ENCODE data around the gene KRTAP3-3.

Gene KRTAP3-3

DNA sequence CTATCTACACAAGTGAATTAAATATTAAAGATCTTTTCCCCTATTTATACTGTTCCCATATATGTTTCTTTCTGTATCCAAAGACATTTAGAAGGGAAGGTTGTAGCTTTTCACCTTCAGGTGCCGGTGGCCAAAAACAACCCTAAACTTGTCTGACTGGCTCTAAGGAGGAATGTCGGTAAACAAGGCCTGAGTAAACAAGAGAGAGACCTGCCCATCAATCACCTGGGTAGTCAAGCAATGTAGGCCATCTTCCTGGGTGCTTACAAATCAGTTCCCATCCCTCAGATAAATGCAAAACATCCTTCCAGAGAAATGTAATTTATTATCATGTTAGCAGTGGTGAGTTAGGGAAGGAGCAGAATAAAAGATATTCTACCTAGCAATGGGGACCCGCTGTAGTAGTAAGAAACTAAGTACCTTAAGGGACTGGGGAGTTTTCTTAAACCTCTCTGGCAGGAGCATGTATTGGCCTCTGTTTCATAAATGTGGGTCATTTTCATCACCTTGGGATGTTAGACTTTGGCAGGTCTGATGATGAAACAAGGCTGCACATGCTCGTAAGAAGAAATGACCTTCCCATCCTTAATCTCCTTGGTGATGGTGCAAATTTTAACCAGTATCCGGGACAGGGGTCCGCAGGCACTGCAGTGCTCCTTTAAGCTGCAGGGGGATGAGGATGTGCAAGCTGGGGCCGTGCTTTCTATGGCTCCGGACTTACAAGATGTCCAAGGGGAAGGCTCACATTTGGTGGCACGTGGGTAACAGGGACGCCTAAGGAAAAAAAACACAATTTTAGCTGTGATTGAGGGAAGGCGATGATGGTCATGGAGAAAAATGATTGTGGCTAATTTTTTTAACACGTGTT is 35.6 kb downstream of the KRTAP3-3 start:
- DNase-seq, result no peak

DNA sequence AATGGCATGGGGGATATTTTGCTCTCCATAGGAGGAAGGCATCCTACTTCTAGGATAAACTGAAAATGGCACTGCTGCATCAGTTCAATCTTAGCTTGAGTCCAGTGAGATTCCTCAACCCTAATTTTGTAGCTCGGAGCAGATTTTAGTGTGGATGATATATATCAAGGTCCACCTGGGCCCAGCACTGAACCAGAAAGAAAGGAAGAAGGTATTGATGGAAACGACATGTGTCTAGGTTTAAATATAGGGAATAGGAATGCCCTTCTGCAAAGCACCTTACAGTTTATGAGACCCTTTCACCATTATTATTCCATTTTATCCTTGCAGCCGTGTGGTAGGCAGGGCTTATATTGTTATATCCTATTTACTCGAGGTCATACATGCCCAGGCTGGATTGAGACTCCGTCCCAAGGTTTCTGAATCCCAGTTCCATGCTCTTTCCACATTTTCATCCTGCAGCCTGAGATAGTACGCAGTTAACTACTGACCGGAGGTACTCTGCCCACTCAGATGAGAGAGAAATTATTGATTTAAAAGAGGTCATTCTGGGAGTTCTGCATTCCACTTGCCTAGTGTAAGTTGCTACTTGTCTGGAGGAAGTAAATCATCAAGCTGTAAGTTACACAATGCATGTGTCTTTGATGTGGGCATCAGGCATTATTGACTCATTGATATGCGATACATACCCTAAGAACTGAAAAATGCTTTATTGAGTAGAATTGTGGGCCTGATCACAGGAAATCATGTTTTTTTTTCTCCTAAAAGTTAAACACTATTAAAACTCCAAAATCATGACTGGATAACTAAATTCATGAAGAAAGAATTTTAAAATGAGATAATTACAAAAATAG is 37.3 kb downstream of the KRTAP3-3 start:
- DNase-seq, result no peak

DNA sequence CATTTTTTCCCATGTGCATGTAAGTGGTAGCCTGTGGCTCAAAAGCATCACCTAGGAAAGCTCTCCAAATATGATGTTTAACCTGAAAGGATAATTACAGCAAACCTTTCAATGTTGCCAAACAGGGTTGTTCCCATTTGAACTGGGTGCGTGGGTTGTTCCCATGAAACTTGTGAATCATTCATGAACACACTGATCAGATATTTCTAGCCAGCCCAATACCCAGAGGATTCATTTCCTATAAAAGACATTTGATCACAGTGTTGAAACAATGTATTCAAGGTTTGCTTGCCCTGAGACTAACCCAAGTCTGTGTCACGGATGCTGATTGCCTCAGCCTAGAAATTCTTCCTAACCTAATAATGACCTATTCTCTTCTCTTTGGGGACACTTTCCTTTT is 40.1 kb downstream of the KRTAP3-3 start:
- no peak for DNase-seq

DNA sequence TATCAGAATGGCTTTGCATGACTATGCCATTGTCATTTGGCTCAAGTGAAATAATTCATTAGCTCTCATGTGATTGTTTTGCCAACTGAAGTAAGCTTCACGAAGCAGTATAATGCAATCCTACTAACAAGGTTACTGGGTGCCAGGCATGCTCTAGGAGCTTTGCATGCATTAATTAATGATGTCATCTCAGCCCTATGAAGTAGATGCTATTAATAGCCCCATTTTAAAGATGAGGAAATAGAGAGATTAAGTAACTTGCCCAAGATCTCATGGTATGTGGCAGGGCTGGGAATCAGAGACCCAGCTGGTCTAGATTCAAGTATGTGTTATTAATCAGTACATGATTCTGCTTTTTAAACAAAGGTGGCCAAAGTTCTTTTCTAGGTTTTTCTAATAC is 41.3 kb downstream of the KRTAP3-3 start:
- no peak for DNase-seq

DNA sequence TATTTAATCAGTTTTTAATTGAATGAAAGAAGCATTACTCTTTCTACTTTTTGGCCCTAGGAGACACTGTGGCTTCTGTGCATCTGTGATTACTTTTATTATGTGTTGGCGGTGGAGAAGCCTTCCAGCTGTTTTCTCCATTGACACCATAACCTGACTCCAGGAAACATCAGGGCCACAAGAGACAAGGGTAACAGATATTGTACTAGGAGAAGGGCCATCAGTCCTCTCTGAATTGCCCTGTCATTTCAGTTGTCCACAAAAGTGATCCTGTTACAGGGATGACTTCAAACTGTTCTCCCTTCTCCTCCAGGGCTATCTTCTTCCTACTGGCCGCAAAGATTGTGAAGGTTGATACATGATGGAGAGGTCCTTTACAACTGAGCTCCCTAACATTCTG is 41.8 kb downstream of the KRTAP3-3 start:
- no peak for DNase-seq

DNA sequence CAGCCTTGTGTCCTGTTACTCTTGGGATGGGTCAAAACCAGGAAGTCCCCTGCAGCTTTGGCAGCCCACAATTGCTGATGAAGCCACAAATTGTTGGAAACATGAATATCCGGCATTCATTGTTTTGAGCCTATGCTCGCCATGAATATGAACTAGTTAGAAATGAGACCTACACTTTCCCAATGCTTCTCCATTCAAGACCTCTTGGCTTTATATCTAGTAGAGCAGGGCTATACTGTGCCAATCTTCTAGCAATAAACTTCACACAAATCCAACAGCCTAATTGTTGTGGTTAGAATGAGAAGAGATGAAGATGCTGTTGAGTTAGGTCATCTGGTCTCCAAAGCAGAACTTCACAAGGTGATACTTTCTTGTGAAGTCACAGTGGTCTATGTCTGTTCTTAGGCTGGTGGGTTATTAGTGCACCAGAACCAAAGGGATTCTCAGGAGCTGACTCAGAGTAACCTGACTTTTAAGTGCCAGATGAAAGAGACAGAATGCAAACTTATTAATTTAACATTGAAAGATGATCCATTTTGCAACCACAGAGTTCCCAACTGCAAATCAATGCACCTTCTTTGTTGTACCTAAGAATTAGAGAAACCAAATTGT is 42.8 kb downstream of the KRTAP3-3 start:
- no peak for DNase-seq

DNA sequence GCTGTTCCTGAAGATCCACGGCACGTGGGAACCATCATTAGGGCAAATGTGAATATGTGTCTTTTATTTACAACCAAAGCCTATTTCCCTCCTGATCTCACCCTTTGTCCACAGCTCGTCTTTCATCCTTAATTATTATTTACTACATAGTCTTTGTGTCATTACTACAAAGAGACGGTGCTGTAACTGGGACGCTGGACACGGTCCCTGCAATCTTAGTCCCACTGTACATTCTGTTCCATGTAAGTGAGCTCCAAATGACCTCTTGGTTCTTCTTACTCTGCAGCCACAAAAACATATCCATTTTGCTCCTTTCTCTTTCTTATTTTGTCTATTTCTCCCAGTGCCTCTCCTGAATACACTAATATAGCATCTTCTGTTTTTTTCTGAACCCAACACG is 43.8 kb downstream of the KRTAP3-3 start:
- DNase-seq, result no peak

DNA sequence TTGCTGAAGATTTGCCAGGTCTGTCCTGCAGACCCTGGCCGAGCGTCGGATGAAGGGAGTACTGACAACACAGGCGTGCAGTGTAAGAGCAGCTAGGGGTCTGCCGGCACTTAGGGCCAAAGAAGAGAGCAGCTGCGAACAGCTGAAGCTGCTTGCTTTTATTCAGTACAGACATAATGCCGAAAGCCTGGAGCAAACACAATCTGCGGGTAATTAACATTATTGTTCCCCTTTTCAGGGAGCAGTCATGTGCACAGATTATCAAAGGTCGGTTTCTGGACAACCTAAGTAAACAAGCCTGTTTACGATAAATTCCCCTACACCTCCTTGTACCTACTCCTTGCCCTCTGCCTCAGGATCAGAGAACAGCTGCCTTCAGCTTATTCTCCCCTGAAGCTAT is 44.5 kb downstream of the KRTAP3-3 start:
- DNase-seq, result peak; percentile 48

DNA sequence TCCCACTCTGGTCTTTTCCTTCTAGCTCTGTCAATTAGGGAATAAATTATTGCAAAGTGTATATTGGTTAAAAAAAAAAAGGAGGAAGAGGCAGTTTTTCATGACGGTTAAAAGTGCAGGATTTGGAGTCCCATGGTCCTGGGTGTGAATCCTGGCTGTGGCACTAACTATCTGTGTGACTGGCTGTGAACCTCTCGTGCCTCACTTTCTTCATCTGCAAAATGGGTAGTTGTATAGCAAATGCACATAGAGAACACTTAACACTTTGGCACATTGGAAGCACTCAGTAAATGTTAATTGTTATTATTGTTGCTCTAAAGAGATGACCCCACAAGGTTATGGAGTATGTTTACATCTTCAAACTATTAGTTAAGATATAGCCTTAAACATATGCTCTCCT is 46.0 kb downstream of the KRTAP3-3 start:
- no peak for DNase-seq

DNA sequence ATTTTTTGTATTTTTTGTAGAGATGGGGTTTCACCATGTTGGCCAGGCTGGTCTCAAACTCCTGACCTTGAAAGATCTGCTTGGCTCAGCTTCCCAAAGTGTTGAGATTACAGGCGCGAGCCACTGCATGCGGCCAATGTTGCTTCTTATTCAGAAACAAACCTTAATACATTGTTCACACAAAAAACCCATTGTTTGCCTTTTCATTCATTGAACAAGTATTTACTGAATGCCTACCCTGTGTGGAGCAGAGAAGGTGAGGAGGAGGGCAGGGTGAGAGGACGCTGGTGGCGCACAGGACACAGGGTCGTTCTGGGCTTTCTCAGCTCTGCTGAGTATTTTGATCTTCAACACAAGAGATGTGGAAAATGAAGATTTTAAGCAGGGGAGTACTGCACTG is 48.5 kb downstream of the KRTAP3-3 start:
- no peak for DNase-seq

DNA sequence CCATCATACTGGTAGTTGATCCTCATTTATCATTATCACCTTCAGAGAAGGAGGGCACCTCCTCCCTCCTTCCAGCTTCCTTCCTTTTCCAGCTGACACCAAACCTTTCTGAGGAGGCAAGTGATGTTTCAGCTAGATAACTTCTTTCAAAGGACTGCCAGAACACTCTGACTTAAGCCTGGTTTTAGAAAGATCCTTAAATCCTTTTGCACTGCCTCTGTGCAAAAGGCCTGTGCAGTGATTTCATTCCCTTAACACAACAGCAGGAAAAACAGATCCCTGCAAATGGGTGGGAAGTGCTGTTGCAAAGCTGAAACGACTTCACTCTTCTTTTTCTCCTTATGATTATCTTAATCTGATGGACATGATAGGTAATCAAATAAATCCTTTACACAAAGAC is 49.4 kb downstream of the KRTAP3-3 start:
- no peak for DNase-seq

All from right kidney (tissue), 1 donor.